Kidney (tissue), 14 donors: ENCODE measurements around the gene RAP1GAP2. TPM values are rescaled to one million over a fixed set of nuclear protein-coding genes. Genes with fewer than 3 reads are reported as not detected.

Experiments used
- DNase-seq, 5 donors: peaks; one replicate each; pipeline ENCODE4 v3.0.0-alpha.2; 2013 to 2020
- FAIRE-seq: peaks from 2 replicates; lab custom pipeline; 2012; peaks lifted over from hg19 to GRCh38; lab: Jason Lieb, UNC
- H3K27ac ChIP-seq, 2 donors: one replicate each; pipeline ENCODE4 v1.7.0; 2013; ENCODE audit warnings: low read depth in 2 of 2, low read length in 2 of 2, inconsistent platforms in 1 of 2
- H3K27me3 ChIP-seq: one replicate; pipeline ENCODE4 v1.7.1; 2013; ENCODE audit warnings: low read length, inconsistent platforms; ENCODE audit not compliant: control insufficient read depth, insufficient read depth
- H3K36me3 ChIP-seq, 3 donors: one replicate each; pipeline versions ENCODE4 v1.7.0 to v1.7.1; 2013; ENCODE audit warnings: low read length in 3 of 3, control low read depth in 1 of 3, inconsistent platforms in 1 of 3; ENCODE audit not compliant: insufficient read depth in 3 of 3, control insufficient read depth in 2 of 3
- H3K4me1 ChIP-seq, 3 donors: one replicate each; pipeline versions ENCODE4 v1.7.0 to v1.7.1; 2013; ENCODE audit warnings: low read length in 3 of 3, inconsistent platforms in 1 of 3, low read depth in 1 of 3; ENCODE audit not compliant: control insufficient read depth in 2 of 3, insufficient read depth in 2 of 3
- H3K4me3 ChIP-seq, 3 donors: one replicate each; pipeline versions ENCODE4 v1.7.0 to v1.8.1; 2013; ENCODE audit warnings: low read length in 3 of 3, control low read depth in 1 of 3, inconsistent platforms in 1 of 3
- H3K9ac ChIP-seq, 3 donors: one replicate each; pipeline versions ENCODE4 v1.7.0 to v1.7.1; 2013; ENCODE audit warnings: low read length in 3 of 3, control low read depth in 1 of 3, inconsistent platforms in 1 of 3
- H3K9me3 ChIP-seq, 3 donors: one replicate each; pipeline versions ENCODE4 v1.7.0 to v1.7.1; 2013; ENCODE audit warnings: low read length in 3 of 3, control low read depth in 1 of 3, inconsistent platforms in 1 of 3; ENCODE audit not compliant: control insufficient read depth in 2 of 3, insufficient read depth in 1 of 3
- CTCF ChIP-seq: IDR thresholded peaks from 3 replicates; pipeline ENCODE4 v1.5.1; 2012; ENCODE audit warnings: mild to moderate bottlenecking, moderate library complexity, borderline replicate concordance; ENCODE audit not compliant: insufficient read depth; ENCODE audit errors: extremely low read depth
- intact Hi-C: fragments of 100-400 bp; cut with DNase I; formaldehyde crosslinking; loops from one replicate; pipeline ENCODE4 v1.11.1; 2022
- polyA plus RNA-seq: library from polyadenylated mRNA; stranded (reverse); fragments of 350-450 nt; fragmentation: Illumina TruSeq; extraction: RNeasy Lipid Tissue Mini Kit (QIAGEN cat#74804); gene quantifications from one replicate; pipeline ENCODE4 v1.2.3, GENCODE V29; 2014; ENCODE audit warnings: low read depth, low replicate concordance; ENCODE audit not compliant: insufficient read depth
- total RNA-seq: library from RNA; stranded (reverse); fragmentation: NEBNext Ultra II Directional; extraction: Animal tissue kit (Norgen Biotek cat#: 25700); gene quantifications from one replicate; pipeline ENCODE4 v1.2.1, GENCODE V29; 2021
- donor health status: control.
- donor health status: control.
- donor health status: control.
- donor health status: control.
- donor health status: control.
- donor health status: DM: yes; HTN: yes; CAD: no.
- donor health status: Normal renal cell carcinoma (clear cell type).

RAP1GAP2 gene
- total and polyA plus RNA-seq, 2 donors from 2014 or later, result 6.8 to 46.2 TPM

- Histone ChIP-seq H3K9me3 (no peaks in the 10 kb centered on the region), H3K27me3 (no peaks in the 10 kb centered on the region), H3K36me3 (no peaks in the 10 kb centered on the region), H3K9ac (no peak overlapping the region), H3K4me3 (no peak overlapping the region), H3K27ac (no peak overlapping the region), H3K4me1 (peaks cover 0 to 3% (median 0%) of the 10 kb centered on the region in 3 donors)
- no peak for TF ChIP-seq CTCF
- intact Hi-C loops, result no loop called here
- DNase-seq (no peak), FAIRE-seq (no peak)
These were observed 113.6 kb downstream of the RAP1GAP2 start for GRCh38 chr17:2909846-2910234.

- no peak overlapping the region for H3K27ac ChIP-seq
- H3K9ac ChIP-seq, result no peak overlapping the region
- DNase-seq, result no peak
- H3K4me1 ChIP-seq, result no peaks in the 10 kb centered on the region
- no peak for FAIRE-seq
- no peaks in the 10 kb centered on the region for H3K27me3 ChIP-seq
- no peak overlapping the region for H3K4me3 ChIP-seq
- no peak for TF ChIP-seq CTCF
- intact Hi-C loops, result no loop called here
- H3K9me3 ChIP-seq, result no peaks in the 10 kb centered on the region
- H3K36me3 ChIP-seq, result no peaks in the 10 kb centered on the region
These were observed 115.0 kb downstream of the RAP1GAP2 start for GRCh38 chr17:2911035-2911754.

GRCh38 chr17:2911755-2912111 is 115.5 kb downstream of the RAP1GAP2 start:
- intact Hi-C loops, result no loop called here
- TF ChIP-seq CTCF, result no peak
- Histone ChIP-seq H3K4me1 (no peaks in the 10 kb centered on the region), H3K4me3 (no peak overlapping the region), H3K27ac (no peak overlapping the region), H3K36me3 (no peaks in the 10 kb centered on the region), H3K9me3 (no peaks in the 10 kb centered on the region), H3K27me3 (no peaks in the 10 kb centered on the region), H3K9ac (no peak overlapping the region)
- FAIRE-seq, result no peak
- DNase-seq, result no peak

- H3K9me3 ChIP-seq, result no peaks in the 10 kb centered on the region
- intact Hi-C loops, result no loop called here
- no peak overlapping the region for H3K9ac ChIP-seq
- H3K27me3 ChIP-seq, result no peaks in the 10 kb centered on the region
- no peaks in the 10 kb centered on the region for H3K36me3 ChIP-seq
- DNase-seq (no peak), FAIRE-seq (no peak)
- H3K4me3 ChIP-seq, result no peak overlapping the region
- TF ChIP-seq CTCF, result no peak
- H3K27ac ChIP-seq, result no peak overlapping the region
- no peaks in the 10 kb centered on the region for H3K4me1 ChIP-seq
These were observed 116.5 kb downstream of the RAP1GAP2 start for GRCh38 chr17:2912754-2913153.
